Endometrial microvascular endothelial cells (primary cell): ENCODE data around the gene BUB3. TPM values are rescaled to one million over a fixed set of nuclear protein-coding genes. Genes with fewer than 3 reads are reported as not detected.

Experiments
- in situ Hi-C: cut with HindIII; loops from 2 replicates; pipeline ENCODE4 v1.10.0; 2017; ENCODE audit warnings: low sequenced_read_pairs, low pct_unique_long_range_greater_than_20kb; ENCODE audit errors: inconsistent ontology term
- total RNA-seq: library from RNA; depleted of rRNA; stranded (reverse); fragments of >200 nt; gene quantifications from one replicate; pipeline ENCODE4 v1.2.3, GENCODE V29; 2015; ENCODE audit errors: inconsistent ontology term

The BUB3 gene
- total RNA-seq: 295 TPM

GRCh38 chr10:123154092-123154710, at the start of gene BUB3:
BUB3 (plus strand) TSS chr10:123154402; CDS start chr10:123154918, 516 bp downstream.
- in situ Hi-C loops: no loop called here

GRCh38 chr10:123109466-123109865, 44.7 kb upstream of the BUB3 start:
- in situ Hi-C loops: no loop called here

- in situ Hi-C loops: no loop called here
These were observed 36.4 kb upstream of the BUB3 start for GRCh38 chr10:123117644-123118417.

GRCh38 chr10:123119081-123119480, 35.1 kb upstream of the BUB3 start:
- in situ Hi-C loops: no loop called here

GRCh38 chr10:123126246-123126645, 28.0 kb upstream of the BUB3 start:
- in situ Hi-C loops: no loop called here

- in situ Hi-C loops: no loop called here
These were observed 24.5 kb upstream of the BUB3 start for GRCh38 chr10:123129618-123130271.

- in situ Hi-C loops: no loop called here
These were observed 21.4 kb upstream of the BUB3 start for GRCh38 chr10:123132576-123133477.

- in situ Hi-C loops: no loop called here
These were observed 20.5 kb upstream of the BUB3 start for GRCh38 chr10:123133541-123134342.

GRCh38 chr10:123134343-123134914, 19.8 kb upstream of the BUB3 start:
- in situ Hi-C loops: no loop called here

- in situ Hi-C loops: no loop called here
These were observed 19.2 kb upstream of the BUB3 start for GRCh38 chr10:123134915-123135414.

GRCh38 chr10:123135415-123136141, 18.6 kb upstream of the BUB3 start, which contains the start of gene HMX3:
HMX3 (plus strand) TSS chr10:123135970; CDS start chr10:123136051, 81 bp downstream.
- in situ Hi-C loops: no loop called here

GRCh38 chr10:123136221-123136805, 17.9 kb upstream of the BUB3 start:
- in situ Hi-C loops: no loop called here

- in situ Hi-C loops: no loop called here
These were observed 17.2 kb upstream of the BUB3 start for GRCh38 chr10:123136806-123137642.

GRCh38 chr10:123139165-123139520, 15.1 kb upstream of the BUB3 start:
- in situ Hi-C loops: no loop called here

GRCh38 chr10:123139521-123140163, 14.6 kb upstream of the BUB3 start:
- in situ Hi-C loops: no loop called here
